ENCODE measurements around the gene CCDC141.

GRCh38 chr2:178978667-178979066 is 71.3 kb downstream of the CCDC141 start:
- TF ChIP-seq CTCF (IDR thresholded peaks at IDR 0.05) (no peak), POLR2A (IDR thresholded peaks at IDR 0.05) (no peak)
